Activated CD4-positive, alpha-beta T cell treated with anti-CD3 and anti-CD28 coated beads, Interleukin-2, amount 10 ng/mL, durations not matched to agents 24 days and 14 days (primary cell): ENCODE data around the gene RUNDC3A. TPM values are rescaled to one million over a fixed set of nuclear protein-coding genes. Genes with fewer than 3 reads are reported as not detected.

Experiments used
- DNase-seq: peaks from one replicate; pipeline ENCODE4 v3.0.0; 2022
- H3K27ac Mint-ChIP-seq: one replicate; pipeline ENCODE4 v1.8.0; 2022; ENCODE audit warnings: mild to moderate bottlenecking, mixed read lengths
- H3K27me3 Mint-ChIP-seq: one replicate; pipeline ENCODE4 v1.8.0; 2022; ENCODE audit warnings: mixed read lengths
- H3K36me3 Mint-ChIP-seq: one replicate; pipeline ENCODE4 v1.8.0; 2022; ENCODE audit warnings: low read depth, mild to moderate bottlenecking, mixed read lengths
- H3K4me1 Mint-ChIP-seq: one replicate; pipeline ENCODE4 v1.8.0; 2021; ENCODE audit warnings: mixed read lengths
- H3K4me3 Mint-ChIP-seq: one replicate; pipeline ENCODE4 v1.8.0; 2022; ENCODE audit warnings: mild to moderate bottlenecking, moderate library complexity, mixed read lengths
- H3K9me3 Mint-ChIP-seq: one replicate; pipeline ENCODE4 v1.8.0; 2021; ENCODE audit warnings: mixed read lengths
- intact Hi-C: fragments of 100-400 bp; cut with micrococcal nuclease; formaldehyde crosslinking; loops from one replicate; pipeline ENCODE4 v1.15.1; 2023
- total RNA-seq: library from RNA; stranded (reverse); gene quantifications from 2 replicates; pipeline ENCODE4 v1.2.3, GENCODE V29; 2022

RUNDC3A gene
- total RNA-seq, result 0.42 TPM in 1 of 2 replicates, not detected in the other

DNA sequence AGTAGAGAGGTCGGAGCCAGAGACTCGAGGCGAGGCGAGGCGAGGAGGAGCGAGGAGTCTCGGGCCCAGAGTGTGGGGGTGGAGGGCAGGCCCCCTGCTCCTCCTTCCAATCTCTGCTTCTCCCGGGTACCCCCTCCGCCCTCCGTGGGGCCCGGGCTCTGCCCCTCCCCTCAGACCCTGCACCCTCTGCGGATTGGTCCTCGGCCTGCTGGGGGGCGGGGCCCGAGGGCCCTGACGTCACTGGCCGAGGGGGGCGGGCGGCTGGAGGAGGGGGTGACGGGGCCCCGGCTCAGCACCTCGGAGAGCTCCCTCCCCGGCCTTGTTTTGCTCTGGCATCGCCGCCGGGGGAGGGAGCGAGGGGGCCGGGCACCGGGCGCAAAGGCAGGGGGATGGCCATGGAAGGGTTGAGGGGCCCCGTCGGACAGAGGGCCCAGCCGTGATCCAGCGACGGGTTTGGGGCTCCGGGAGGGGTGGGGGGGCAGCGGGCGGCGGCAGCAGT is at the start of gene RUNDC3A:
TSS of gene RUNDC3A (plus strand) at position 282 of the 499 bp plus-strand sequence. CDS start 232 bp downstream, outside the sequence.
- peak within 1 kb of the TSS; percentile 43 for H3K4me3 Mint-ChIP-seq
- peak; percentile 95 for DNase-seq
- intact Hi-C loops, result loop anchor here (2.0 kb wide), 1 partner anchor 16 kb away; the partner anchor contains the start of gene SLC25A39
- H3K27ac Mint-ChIP-seq, result no peak within 1 kb of the TSS
- H3K36me3 Mint-ChIP-seq, result no peaks in the 10 kb centered on the region
- no peaks in the 10 kb centered on the region for H3K9me3 Mint-ChIP-seq
- H3K27me3 Mint-ChIP-seq, result peaks cover 37% of the 10 kb centered on the region
- H3K4me1 Mint-ChIP-seq, result peaks cover 3% of the 10 kb centered on the region

DNA sequence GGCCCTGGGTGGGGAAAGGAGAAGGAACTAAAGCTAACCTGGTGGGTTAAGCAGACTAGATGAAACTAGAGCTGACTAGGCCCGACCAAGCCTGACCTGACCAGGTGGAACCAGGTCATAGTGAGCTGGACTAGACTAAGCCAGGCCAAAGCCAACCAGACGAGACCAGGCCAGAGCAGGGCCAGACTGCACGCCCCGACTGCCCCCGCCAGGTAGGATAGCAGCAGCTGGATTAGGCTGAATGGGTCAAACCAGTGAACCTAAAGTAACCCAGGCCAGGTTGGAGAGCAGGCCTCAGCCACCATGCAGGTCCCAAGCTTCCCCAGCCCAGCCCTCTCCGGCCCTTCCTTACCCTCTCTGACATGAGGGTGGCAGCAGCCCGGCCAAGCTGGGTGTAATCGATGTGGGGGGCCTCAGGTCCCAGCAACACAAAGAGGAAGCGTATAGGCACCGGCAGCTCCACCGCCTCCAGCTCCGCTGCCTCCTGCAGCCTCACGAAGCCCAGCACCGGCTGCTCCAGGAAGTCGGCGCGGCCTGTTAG is 49.5 kb upstream of the RUNDC3A start:
- no peaks in the 10 kb centered on the region for H3K9me3 Mint-ChIP-seq
- DNase-seq, result no peak
- H3K36me3 Mint-ChIP-seq, result no peaks in the 10 kb centered on the region
- no peaks in the 10 kb centered on the region for H3K4me1 Mint-ChIP-seq
- intact Hi-C loops, result no loop called here
- no peak overlapping the region for H3K27ac Mint-ChIP-seq
- no peak overlapping the region for H3K4me3 Mint-ChIP-seq
- no peaks in the 10 kb centered on the region for H3K27me3 Mint-ChIP-seq

DNA sequence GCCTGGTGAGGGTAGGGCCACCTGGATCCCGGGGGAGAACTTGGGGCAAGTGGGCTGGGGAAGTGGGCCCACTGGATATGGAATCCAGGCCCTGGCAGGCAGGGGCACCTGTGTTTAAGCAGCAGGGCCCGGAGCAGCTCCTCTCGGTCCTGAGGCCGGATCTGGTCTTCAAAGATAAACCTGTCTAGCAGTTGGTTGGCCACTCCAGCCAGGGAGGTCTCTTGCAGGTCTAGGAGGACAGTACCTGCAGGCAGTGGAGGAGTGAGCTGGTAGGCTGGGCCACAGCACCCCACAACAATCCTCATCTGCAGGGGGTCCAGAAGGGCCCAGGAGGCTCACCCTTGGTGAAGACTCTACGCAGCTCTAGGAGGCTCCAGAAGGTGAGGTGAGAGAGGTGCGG is 48.1 kb upstream of the RUNDC3A start:
- intact Hi-C loops, result no loop called here
- no peaks in the 10 kb centered on the region for H3K36me3 Mint-ChIP-seq
- no peaks in the 10 kb centered on the region for H3K27me3 Mint-ChIP-seq
- H3K9me3 Mint-ChIP-seq, result no peaks in the 10 kb centered on the region
- no peak overlapping the region for H3K27ac Mint-ChIP-seq
- H3K4me3 Mint-ChIP-seq, result no peak overlapping the region
- H3K4me1 Mint-ChIP-seq, result no peaks in the 10 kb centered on the region
- no peak for DNase-seq

DNA sequence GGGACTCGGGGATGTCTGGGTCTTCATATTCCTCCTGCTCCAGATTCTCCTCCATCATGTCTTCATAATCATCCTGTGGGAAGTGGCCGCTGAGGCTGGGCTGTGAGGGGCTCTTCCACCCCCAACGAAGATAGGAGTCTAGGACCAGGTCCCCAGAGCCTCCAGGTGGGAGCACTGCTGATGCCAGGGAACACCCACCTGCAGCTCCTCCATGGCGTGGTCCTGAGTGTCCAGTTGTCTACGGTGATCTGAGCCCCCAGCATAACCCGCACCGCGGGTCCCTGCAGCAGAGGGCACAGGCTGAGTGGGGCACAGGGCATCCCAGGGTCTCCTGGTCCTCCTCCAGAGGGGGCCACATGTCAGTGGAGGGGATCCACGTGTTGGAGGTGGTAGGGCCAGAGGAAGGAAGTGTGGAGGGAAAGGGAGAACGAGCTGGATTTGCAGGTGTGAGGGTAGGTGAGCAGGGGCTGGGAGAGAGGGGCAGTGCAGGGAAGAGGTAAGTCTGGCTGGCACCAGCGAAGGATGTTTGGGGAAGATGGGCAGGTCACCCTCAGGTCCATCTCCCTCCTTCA is 45.7 kb upstream of the RUNDC3A start:
- DNase-seq, result no peak
- intact Hi-C loops, result no loop called here
- Mint-ChIP-seq H3K4me1 (no peaks in the 10 kb centered on the region), H3K36me3 (no peaks in the 10 kb centered on the region), H3K9me3 (no peaks in the 10 kb centered on the region), H3K27ac (no peak overlapping the region), H3K4me3 (no peak overlapping the region), H3K27me3 (no peaks in the 10 kb centered on the region)

DNA sequence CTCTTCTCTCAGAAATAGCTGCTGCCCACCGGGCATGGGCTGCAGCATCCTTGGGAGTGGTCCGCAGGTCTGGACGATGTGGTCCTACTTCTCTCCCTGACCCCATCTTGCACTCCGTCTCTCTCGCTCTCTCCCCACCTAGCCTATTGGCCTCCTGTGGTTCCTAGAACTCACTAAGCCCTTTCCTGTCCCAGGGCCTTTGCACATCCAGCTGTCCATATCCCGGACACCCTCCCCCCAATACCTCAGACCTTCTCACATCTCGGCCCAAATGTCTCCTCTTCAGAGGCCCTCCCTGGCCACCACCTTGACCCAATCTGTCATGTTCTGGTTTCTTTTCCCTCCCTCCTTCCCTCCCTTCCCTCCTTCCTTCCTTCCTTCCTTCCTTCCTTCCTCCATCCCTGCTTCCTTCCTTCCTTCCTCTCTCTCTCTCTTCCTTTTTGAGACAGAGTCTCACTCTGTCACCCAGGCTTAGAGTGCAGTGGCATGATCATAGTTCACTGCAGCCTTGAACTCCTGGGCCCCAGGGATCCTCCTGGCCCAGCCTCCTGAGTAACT is 45.0 kb upstream of the RUNDC3A start:
- no peak for DNase-seq

DNA sequence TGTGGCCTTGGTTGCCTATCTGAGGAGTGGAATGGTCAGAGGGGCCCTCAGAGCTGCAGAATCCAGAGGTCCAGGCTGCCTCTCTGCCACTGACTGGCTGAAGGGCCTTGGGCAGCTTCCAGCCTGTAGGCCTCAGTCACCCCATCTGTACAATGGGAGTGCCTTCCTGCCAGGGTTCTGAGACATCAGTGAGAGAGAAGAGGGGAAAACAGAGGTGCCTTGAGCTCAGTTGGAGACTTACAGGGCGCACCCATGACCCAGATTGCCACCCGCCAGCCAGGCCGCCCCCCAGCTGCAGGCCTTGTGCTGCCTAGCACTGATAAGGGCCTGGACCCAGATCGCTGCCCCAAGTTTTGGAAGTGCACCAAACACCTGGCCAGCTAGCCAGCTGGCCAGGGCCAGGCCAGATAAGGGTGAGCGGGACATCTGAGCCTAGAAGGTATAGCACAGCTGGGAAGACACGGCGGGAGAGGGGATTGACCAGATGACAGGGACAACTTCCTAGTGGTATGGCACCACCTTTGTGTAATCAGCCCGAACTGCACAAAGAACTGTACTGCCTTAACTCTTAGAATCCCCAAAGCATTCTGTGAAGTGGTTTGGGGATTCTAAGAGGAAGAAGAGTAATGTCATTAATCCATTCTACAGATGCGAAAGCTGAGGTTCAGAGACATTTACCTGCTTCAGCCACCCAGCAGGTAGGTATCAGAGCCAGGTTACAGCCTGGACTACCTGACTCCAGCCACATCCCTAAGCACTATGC is 41.8 kb upstream of the RUNDC3A start:
- intact Hi-C loops, result no loop called here
- Mint-ChIP-seq H3K27ac (no peak overlapping the region), H3K36me3 (no peaks in the 10 kb centered on the region), H3K27me3 (no peaks in the 10 kb centered on the region), H3K4me3 (no peak overlapping the region), H3K4me1 (no peaks in the 10 kb centered on the region), H3K9me3 (no peaks in the 10 kb centered on the region)
- no peak for DNase-seq

More for the DNA sequence above, 45.0 kb upstream of the RUNDC3A start:
- intact Hi-C loops, result no loop called here
- no peaks in the 10 kb centered on the region for H3K27me3 Mint-ChIP-seq
- H3K9me3 Mint-ChIP-seq, result no peaks in the 10 kb centered on the region
- no peak overlapping the region for H3K4me3 Mint-ChIP-seq
- no peak overlapping the region for H3K27ac Mint-ChIP-seq
- H3K4me1 Mint-ChIP-seq, result no peaks in the 10 kb centered on the region
- no peaks in the 10 kb centered on the region for H3K36me3 Mint-ChIP-seq

DNA sequence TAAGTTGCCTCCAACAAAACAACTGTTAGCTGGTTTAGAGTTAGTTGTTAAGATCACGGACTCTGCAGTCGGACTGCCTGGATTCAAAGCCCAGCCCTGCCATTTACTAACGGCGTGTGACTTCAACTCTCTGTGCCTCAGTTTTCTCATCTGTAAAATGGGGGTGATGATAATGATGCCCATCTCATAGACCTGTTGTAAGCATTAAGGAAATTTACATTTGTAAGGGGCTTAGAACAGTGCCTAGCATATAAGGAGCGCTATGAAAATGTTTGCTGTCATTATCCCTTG is 41.3 kb upstream of the RUNDC3A start:
- no peaks in the 10 kb centered on the region for H3K27me3 Mint-ChIP-seq
- no peak overlapping the region for H3K27ac Mint-ChIP-seq
- H3K4me3 Mint-ChIP-seq, result no peak overlapping the region
- intact Hi-C loops, result no loop called here
- DNase-seq, result no peak
- no peaks in the 10 kb centered on the region for H3K9me3 Mint-ChIP-seq
- H3K4me1 Mint-ChIP-seq, result no peaks in the 10 kb centered on the region
- no peaks in the 10 kb centered on the region for H3K36me3 Mint-ChIP-seq

DNA sequence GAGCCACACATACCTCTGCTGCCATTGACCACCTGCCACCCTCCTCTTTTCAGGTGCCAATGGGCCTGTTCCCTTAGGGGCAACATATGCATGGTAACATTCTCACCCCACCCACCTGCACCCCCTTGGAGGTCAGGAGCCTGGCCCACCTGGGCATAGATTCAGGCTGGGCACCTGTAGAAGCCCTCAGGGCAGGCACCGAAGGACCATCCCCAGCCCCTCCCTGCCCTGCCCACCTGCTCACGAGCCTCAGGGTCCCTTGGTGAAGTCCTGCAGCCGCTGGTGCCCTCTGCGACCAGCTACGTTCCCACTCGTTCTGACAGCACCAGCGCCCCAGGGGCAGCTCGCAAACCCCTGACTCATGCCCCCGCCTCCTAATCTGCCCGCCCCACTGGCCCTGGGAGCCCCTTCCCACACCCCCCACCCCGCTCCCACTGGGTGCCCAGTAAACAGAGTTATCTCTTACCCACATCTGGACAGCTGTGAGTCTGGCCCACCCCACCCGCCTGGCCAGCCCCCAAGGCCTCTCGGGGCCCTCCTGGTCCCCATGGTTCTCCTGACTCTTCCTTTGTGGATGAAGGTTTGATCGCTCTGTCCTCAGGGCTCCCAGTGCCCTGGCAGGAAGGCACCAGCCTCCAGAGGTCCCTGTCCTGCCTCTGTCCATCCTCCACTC is 40.4 kb upstream of the RUNDC3A start, which contains the start of gene SLC4A1:
TSS of gene SLC4A1 (minus strand) at position 318 of the 673 bp plus-strand sequence. CDS start 5,269 bp downstream, outside the sequence.
- Mint-ChIP-seq H3K9me3 (no peaks in the 10 kb centered on the region), H3K27me3 (no peaks in the 10 kb centered on the region), H3K27ac (no peak within 1 kb of the TSS), H3K4me3 (no peak within 1 kb of the TSS), H3K36me3 (no peaks in the 10 kb centered on the region), H3K4me1 (no peaks in the 10 kb centered on the region)
- intact Hi-C loops, result no loop called here
- no peak for DNase-seq

DNA sequence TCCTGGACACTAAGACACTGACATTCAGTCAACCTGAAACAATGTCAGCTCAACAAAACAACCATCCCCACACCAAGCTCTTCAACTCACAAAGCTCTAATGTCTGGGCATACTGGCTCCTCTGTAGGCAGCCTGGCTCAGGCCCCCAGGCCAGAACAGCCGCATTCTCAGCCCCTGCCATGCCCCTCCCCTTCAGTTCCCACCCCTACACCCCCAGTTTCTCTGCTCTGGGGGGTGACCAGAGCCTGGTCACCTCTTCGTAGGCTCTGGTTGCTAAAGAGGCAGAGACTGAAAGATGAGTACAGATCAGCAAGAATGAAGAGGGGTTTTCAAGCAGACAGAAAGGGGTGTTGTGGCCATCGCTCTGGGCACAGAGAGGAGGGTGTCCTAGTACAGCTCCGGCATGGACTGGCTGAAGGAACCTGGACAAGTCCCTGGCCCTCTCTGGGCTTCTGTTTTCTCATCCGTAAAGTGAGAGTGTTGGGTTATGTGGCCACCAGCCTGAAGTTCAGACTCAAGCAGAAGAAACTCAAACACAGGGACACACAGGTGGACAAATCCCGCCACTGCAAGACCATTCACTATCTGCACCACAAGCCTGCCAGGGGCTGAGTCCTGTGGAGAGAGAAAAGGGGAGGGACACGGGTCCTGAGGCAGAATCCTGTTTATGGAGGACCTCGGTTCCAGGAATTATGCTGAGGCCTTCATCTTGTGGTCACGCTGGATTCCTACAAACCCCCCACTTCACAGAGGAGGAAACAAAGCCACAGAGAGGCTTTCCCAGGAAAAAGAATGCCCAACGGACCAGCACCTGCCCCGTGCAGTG is 39.5 kb upstream of the RUNDC3A start:
- no peak overlapping the region for H3K4me3 Mint-ChIP-seq
- H3K27ac Mint-ChIP-seq, result no peak overlapping the region
- DNase-seq, result no peak
- H3K27me3 Mint-ChIP-seq, result no peaks in the 10 kb centered on the region
- no peaks in the 10 kb centered on the region for H3K9me3 Mint-ChIP-seq
- H3K4me1 Mint-ChIP-seq, result no peaks in the 10 kb centered on the region
- no peaks in the 10 kb centered on the region for H3K36me3 Mint-ChIP-seq
- intact Hi-C loops, result no loop called here

DNA sequence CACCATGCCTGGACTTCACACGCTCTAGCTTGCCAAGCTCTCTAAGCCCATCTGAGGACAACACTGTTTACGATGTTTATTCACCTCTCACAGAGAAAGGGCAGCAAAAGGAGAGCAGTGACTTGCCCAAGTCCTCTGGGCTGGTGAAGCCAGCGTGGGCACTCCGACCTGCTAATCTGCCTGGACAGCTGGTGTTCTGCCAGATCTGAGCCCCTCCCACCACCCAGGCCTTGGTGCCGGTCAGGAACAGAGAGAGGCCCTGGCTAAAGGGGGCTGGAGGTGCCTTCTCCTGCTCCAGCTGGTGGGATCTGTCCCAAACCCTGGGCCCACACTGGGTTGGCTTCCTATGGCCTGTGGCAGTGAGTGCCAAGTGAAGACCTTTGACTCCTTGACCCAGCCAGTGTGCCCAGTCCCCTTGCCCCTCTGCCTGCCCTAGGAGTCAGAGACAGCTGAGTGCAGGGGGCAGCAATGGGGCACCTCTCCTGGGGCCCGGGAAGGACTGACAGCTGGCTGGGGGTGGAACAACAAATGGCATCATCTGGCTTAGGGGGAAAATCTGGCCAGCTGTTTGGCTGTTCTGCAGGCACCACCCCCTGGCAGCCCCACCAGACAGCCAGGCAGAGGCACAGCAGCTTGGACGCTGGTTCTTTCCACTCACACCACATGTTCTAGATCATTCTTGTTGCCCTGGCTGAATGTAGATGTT is 38.7 kb upstream of the RUNDC3A start:
- Mint-ChIP-seq H3K4me1 (no peaks in the 10 kb centered on the region), H3K27me3 (no peaks in the 10 kb centered on the region), H3K9me3 (no peaks in the 10 kb centered on the region), H3K36me3 (no peaks in the 10 kb centered on the region), H3K27ac (no peak overlapping the region), H3K4me3 (no peak overlapping the region)
- DNase-seq, result no peak
- intact Hi-C loops, result no loop called here

DNA sequence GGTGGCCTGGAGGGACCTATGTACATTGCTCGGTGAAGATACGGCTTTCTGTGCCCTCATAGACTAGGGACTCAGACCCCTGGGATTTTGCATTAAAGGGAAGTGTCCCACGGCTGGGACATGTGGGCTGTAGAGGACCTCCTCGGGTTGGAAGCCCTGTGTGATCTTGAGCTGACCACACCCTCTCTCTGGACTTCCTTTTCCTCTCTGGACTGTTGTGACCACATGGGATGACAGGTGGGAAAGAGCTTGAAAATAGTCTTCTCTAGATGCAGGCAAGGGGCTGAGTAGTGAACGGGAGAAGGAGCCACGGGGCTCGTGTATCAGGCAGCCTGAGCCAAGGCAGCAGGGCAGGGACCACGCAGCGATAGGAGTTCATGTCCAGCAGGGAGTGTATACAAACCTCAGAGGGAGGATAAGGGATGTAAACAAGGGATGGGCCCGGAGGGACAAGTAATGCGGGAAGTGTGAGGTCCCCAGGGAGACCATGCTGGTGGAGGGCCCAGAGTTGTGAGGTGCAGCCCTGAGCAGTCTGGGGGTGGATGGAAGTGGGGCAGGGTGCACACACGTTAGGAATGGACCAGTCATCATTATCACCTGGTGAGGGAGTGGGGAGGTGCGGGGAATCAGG is 36.0 kb upstream of the RUNDC3A start:
- no peaks in the 10 kb centered on the region for H3K9me3 Mint-ChIP-seq
- H3K36me3 Mint-ChIP-seq, result no peaks in the 10 kb centered on the region
- peaks cover 7% of the 10 kb centered on the region for H3K27me3 Mint-ChIP-seq
- no peak for DNase-seq
- intact Hi-C loops, result no loop called here
- H3K4me3 Mint-ChIP-seq, result no peak overlapping the region
- H3K27ac Mint-ChIP-seq, result no peak overlapping the region
- H3K4me1 Mint-ChIP-seq, result no peaks in the 10 kb centered on the region

DNA sequence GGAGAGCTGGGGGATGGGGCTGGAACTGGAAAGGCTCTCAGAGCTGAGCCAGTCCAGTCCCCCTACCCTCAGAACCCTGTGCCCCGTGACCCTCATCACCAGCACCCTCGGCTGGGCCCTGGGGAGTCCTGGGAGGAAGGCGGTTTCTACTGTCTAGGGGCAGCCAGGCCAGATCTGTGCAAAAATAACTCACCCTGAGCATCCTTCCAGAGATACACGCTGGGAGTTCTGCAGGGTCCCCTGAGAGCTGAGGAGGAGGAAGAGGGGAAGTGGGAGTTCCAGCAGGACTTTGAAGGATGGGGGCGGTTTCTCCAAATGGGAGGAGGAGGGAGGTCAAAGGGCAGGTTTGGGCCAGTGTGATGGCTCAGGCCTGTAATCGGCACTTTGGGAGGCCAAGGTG is 35.4 kb upstream of the RUNDC3A start:
- no peaks in the 10 kb centered on the region for H3K36me3 Mint-ChIP-seq
- intact Hi-C loops, result no loop called here
- DNase-seq, result no peak
- H3K9me3 Mint-ChIP-seq, result no peaks in the 10 kb centered on the region
- H3K27ac Mint-ChIP-seq, result no peak overlapping the region
- no peak overlapping the region for H3K4me3 Mint-ChIP-seq
- H3K4me1 Mint-ChIP-seq, result no peaks in the 10 kb centered on the region
- peaks cover 7% of the 10 kb centered on the region for H3K27me3 Mint-ChIP-seq
